ENCODE results near the gene WWC2.
"Not testable (repeated sequence)": the region's sequence is repeated elsewhere in the genome, so short reads cannot be mapped to it uniquely, and the experiment has no call there.

WWC2 gene

DNA sequence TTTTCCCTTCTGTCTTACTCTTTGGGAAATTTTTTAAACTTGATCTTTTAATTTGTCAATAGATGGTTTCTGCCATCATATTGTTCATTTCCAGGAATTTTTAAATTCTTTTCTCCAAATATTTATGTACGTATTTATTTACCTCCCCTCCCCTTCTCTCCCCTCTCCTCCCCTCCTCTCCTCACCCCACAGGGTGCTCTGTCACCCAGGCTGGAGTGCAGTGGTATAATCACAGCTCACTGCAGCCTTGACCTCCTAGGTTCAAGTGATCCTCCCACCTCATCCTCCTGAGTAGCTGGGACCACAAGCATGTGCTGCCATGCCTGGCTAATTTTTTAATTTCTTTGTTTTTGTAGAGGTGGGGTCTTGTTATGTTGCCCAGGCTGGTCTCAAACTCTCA lies 73.8 kb downstream of the WWC2 start:
- DNase-seq (ENCODE audit: low spot score), result no peak

DNA sequence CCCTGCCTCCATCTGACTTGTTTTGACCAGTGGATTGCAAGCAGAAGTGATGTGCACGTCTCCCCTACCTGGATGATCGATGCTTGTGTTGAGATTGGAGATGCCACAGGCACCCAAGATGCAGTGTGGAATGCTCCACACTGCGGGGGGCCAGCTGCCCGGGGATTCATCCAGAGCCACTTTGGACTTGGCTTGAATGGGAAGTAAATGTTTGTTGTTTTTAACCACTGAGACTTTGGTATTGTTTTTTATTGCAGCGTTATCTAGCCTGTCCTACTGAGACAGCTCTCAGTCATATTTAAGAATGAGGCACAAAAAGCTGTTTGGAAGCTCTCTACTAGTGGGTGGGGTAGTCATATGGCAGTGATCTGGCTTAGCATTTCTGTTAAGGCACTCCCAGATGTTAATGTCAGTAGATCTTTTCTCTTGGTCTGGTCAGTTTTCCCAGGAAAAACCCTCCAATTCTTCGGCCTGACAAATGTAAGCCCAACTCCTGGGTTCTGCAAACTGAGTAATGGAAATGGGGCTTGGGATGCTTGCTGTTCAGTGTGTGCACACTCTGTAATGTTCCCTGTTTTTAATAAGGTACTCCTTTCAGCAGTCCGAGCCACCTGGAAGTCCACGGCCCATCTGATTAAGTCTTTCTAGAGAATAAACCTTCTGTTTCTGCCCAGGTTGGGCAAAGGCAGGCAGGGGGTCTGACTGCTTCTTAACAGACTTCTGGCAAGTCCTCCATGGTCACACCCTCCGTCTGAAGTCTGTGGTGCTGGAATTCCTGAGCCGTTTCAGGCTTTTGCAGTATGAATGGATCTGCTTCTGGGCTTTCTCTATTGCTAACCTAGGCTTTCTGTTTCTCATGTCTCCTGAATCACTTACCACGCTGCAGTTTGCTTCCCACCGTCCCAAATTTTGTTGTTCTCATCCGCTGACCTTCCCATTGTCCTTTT lies 74.8 kb downstream of the WWC2 start:
- no peak for DNase-seq (ENCODE audit: low spot score)

DNA sequence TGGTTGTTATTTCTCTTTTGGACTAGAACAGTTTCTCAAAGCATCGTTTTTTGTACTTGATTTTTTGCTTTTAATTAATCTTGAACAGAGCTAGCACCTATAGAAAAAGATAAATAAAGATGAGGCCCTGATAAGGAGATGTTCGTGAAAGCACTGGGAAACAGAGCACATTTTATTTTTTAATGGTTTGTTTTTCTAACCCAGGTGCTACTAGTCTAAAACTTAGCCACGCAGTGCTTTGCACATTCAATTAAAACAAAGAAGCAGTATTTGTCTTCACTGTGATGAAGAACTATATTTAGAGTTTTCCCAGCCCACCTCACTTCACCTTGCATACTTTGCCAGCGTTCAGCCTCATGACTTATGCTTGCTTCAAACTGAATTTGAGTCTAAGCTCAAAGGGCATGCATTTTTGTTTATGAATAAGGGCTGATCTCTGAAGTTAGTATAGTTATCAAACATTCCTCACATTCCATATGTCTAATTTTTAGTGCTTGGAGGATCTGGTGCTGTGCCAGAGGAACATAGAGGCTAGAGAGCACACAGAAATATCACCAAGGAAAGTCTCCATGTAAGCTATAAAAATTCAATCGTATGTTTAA lies 76.7 kb downstream of the WWC2 start:
- DNase-seq (ENCODE audit: low spot score), result no peak

DNA sequence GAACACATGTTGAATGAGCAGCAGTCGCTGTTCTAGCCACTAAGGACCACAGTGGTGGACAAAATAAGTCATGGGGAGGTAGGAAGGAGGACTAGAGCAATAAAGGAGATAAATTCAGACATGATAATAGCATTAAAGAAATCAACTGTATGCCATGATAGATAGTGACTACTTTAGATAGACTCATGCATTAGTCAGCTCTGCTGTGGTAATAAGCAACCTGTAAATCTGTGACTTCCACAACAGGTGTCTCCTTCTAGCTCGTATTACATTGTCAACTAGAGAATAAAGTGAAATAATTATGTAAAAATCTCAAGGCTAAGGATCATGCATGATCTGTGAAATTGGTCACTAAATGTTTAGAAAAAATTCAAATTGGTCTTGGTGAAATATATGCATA lies 77.9 kb downstream of the WWC2 start:
- no peak for DNase-seq (ENCODE audit: low spot score)

DNA sequence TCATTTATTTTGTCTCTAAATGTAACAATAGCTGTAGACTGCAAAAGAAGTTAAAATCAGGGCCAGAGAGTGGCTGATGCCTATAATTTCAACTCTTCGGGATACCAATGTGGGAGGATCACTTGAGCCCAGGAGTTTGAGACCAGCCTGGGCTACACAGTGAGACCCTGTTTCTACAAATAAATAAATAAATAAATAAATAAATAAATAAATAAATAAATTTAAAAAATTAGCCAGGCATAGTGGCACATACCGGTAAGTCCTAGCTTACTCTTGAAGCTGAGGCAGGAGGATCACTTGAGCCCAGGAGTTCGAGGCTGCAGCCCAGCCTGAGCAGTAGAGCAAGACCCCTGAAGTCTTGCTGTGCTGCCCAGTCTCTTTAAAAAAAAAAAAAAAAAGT lies 79.1 kb downstream of the WWC2 start:
- DNase-seq (ENCODE audit: low spot score), result no peak

DNA sequence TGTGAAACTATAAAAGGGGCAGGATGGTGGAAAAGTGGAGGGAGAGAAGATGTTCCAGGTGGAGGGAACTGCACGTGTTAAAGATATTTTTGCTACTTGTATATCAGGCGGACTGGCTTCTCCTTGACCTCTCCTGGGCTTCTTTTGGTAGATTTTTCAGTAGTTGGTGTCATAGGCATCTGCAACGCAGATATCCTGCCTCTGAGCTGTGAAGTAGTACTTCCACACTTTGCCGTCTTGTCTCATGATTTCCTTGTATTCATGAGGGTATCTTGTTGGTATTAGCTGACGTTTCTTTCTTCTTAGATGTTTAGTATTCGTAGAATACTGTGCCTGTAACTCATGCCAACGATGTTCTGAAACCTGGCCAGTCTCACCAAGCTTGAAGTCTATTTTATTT lies 81.0 kb downstream of the WWC2 start:
- DNase-seq (ENCODE audit: low spot score), result no peak

DNA sequence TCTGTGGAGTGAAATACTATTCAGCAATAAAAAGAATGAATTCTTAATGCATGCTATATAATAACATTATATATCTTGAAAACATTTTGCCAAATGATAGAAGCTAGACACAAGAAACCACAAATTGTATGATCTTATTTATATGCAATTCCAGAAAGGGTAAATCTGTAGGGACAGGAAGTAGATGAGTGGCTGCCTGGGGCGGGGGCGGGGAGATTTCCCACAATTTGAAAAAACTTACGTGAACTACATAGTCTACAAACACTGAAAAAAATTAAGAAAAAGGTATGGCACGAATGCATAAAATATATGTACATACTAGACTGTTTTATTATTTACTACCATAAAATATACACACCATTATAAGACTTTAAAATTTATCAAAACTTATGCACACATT lies 81.6 kb downstream of the WWC2 start:
- DNase-seq (ENCODE audit: low spot score), result no peak

DNA sequence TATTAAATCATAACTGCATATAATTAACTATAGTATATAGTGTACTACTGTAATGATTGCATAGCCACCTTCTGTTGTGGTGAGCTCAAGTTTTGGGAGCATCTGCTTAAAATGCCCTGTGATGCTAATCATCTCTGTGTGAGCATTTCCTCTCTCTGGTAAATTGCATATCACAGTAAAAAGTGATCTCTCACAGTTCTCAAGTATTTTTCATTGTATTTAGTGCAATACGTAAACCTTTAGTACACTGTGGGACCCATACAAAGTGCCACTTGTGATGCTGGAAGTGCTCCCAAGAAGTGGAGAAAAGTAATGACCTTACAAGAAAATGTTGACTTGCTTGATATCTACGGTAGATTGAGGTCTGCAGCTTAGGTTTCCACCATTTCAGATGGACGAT lies 82.0 kb downstream of the WWC2 start:
- DNase-seq (ENCODE audit: low spot score), result no peak

DNA sequence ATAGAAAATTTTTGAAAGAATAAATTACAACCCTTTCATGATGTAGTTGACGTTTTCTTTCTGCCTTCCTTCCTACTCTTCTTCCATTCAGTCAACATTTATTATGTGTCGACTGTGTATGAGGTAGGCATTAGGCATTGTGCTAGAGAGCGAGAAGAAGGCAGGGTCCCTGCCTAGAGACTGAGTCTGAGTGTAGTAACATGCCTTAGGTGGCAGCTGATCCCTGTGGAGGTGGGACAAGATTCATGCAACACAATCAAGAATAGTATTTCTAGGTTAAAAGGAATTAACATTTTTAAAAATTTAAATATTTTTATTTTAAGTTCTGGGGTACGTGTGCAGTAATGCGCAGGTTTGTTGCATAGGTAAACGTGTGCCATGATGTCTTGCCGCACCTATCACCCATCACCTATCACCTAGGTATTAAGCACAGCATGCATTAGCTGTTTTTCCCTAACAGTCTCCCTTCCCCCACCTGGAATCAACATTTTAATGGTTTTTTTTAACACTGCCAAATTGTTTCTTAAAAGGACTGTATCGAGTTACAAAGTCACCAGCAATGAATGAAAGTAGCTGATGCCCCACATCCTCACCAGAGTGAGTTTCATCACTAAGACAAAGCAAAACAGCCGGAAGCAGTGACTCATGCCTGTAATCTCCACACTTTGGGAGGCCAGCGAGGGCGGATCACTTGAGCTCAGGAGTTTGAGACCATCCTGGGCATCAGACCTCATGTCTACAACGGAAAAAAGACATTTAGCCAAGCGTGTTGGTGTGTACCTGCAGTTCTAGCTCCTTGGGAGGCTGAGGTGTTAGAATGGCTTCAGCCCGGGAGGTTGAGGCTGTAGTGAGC lies 84.0 kb downstream of the WWC2 start:
- no peak for DNase-seq (ENCODE audit: low spot score)

DNA sequence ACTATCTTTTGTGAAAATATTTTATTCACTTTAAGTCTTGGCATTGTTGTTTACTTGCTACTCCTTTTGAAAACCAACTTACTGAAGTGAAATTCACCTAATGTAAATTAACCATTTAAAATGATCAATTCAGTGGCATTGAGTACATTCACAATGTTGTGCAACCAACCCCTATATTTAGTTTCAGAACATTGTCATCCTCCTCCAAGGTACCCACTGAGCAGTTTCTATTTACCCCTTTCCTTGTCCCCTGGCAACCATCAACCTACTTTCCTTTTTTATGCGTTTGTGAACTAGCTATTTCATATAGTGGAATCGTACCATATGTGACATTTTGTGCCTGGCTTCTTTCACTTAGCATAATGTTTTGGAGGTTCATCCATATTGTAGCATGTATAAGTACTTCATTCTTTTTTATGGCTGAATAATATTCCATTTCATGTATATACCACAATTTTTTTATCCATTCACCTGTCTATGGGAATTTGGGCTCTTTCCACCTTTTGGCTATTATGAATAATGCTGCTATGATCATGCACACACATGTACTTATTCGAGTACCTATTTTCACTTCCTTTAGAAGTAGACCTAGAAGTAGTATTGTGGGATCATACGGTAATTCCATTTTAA lies 85.0 kb downstream of the WWC2 start:
- DNase-seq (ENCODE audit: low spot score), result no peak

DNA sequence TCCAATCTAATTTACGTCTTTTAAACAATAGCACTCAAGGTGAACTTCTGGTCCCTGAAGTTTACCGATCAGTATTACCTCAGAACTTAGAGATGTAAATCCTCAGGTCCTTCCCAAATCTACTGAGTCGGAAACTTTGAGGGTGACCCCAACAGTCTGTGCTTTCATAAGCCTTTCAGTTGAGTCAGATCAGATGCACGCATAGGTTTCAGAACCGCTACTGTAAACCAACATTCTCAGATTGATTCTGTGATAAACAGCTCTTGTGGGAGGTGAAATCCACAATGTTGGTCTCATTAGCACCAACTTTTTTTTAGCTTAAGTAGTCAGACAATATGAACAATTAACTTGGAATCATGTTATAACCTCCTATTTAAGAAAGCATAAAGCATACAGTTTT lies 86.0 kb downstream of the WWC2 start:
- DNase-seq (ENCODE audit: low spot score), result no peak

DNA sequence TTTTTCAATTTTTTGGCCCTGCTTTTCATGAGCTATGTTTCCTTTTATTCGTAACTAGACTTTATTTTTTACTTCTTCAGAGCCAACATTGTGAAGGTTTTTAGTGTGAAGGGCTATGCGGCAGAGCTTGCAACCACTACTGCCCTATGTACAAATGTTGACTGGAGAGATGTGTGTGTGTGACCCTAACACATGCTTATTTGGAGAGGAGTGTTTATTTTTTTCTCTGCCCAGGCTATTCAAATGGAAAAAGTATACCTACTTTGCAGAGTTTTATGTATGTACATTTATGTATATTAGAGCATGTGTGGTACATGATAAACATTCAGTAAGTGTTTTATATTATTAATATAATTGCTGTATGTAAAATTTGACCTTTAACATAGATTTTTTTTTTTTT lies 86.5 kb downstream of the WWC2 start:
- DNase-seq (ENCODE audit: low spot score), result no peak

DNA sequence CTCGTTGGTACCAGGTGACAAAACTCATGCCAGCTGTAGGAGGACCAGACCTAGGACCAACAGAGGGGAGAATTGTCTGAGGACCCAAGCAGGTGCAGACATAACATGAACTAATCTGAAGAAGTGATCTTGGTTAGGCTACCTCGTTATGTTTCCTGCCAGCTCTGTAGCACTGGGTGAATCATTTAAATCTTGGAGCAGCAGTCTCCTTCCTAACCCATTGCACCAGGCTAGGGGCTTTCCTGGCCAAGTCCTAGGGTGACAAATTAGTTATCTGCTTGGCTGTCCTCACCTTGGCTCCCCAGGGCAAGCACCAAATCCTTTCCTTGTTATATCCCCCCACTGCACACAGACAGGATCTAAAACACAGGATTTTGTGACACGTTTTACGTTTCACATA lies 87.8 kb downstream of the WWC2 start:
- no peak for DNase-seq (ENCODE audit: low spot score)

DNA sequence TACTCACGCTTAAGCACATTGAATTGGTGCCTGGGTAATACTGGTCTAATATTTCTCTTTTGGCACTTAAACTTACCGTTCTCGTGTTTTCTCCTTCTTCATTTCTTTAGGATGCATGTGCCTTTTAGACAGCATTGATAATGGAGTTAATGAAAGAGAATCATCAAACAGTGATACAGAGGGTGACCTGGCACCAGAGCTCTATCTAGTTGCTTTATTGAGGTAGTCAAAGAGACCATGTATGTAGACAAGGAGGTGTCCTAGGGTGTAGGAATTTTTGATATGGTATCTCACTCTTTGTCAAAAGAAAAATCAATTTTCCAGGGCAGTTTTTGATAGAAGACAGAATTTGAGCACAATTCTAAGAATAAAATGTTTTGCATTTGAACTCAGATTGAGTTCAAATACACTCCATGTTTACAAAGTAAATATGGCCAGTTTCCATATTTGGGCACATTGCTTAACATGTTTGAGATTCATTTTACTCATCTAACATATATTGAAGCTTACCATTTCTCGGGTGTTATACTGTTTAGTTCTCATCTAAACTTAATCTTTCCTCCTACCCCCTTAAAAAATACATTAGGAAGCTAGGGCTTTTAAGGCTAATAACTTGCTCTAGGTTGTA lies 92.0 kb downstream of the WWC2 start:
- no peak for DNase-seq (ENCODE audit: low spot score)

DNA sequence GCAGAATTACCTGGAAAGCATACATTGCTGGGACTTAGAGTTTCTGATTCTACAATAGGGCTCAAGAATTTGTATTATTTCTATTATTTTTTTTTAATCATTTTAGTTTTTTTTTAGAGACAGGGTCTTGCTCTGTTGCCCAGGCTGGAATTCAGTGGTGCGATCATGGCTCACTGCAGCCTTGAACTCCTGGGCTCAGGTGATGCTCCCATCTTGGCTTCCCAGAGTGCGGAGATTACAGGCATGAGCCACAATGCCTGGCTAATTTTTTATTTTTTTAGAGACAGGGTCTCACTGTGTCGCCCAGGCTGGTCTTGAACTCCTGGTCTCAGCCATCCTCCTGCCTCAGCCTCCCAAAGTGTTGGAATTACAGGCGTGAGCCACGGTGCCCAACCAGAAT lies 92.6 kb downstream of the WWC2 start:
- no peak for DNase-seq (ENCODE audit: low spot score)

DNA sequence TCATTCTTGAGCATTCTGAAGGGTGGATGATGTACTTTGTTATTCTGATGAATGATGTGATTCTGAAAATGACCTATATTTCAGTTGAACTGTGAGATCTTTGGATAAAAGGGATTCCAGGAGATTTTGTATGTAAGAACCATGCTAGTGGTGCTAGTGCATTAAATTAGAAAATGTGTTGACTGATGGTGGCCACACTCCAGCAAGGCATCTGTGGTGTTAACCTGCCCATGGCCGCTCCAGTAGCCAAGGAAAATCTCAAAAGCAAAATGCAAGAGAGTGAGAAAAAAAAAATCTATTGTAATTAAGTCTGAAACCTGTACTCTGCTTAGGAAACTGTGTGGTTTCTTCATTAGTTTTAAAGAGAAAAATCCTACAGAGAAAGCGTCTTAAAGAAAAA lies 93.5 kb downstream of the WWC2 start:
- no peak for DNase-seq (ENCODE audit: low spot score)

DNA sequence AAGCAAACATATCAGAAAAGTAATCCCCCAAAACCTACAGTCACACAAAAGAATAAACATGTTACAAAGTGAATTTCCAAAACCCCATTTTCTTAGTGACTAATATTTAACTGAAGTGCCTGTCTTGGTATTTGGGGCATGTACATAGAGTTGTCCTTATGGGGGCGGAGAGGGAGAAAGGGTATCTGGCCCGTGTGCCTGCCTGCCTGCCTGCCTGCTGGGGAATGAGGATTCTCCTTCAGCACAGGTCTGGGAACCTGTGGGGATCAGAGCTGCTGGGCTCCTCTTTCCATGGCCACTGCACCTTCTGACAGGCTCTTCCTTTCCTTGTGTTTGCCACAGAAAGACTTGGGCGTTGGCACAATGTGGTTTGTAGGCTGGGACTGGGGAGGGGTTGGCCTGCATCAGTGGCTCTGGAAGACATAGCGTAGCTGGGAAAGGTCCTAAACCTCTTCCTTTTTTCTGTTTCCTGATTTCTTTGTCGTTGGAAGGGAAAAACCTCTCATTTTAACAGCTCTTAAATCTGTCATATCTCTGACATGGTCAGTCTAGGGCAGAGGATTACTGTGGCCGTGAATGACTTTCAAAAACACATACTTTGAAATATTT lies 94.8 kb downstream of the WWC2 start:
- DNase-seq (ENCODE audit: low spot score), result not testable (repeated sequence)

DNA sequence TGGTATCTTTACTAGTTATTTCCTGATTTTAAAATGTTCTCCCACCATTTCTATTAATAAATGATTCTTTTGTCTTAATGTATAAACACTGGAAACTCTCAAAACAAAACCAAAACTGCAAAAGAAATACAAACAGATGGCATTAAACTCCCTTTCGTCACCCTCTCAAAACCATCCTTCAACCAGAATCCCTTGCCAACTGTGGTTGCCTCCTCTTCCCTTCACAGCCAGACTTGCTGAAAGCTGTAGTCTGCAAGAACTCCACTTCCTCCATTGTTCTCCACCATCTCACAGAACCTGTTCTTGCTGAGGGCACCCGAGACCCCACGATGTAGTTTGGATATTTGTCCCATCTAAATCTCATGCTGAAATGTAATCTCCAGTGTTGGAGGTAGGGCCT lies 96.5 kb downstream of the WWC2 start:
- DNase-seq (ENCODE audit: low spot score), result no peak

DNA sequence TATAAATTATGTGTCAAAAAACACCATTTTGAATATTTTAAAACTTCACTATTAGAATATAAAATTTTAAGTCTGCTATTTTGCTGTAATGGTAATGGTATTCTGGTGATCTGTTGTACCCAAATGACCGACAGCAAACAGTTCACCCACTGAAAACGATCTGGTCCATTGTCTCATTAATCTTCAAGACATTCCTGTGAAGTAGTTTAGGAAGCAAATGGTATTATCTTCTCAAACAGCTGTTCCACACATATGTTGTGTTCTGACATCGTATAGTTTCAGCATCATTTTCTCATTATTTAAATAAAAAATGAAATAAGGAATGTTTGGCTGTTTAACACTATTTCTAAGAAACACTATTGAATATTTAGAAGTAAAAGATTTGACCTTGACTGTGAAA lies 98.1 kb downstream of the WWC2 start:
- no peak for DNase-seq (ENCODE audit: low spot score)

DNA sequence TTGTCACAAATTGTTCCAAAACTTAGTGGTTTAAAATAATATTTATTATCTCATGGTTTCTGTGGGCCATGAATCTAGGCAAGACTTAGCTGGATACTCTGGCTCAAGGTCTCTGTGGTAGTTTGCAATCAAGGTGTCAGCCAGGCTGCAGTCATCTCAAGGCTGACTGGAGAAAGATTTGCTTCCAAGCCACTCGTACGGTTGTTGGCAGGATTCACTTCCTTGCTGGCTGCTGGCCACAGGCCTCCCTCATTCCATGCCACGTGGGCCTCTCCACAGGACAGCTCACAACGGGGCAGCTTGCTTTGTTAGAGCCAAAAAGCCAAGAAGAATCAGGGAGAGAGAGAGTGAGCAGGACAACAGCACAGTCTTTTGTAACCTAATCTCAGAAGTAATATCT lies 101.4 kb downstream of the WWC2 start:
- DNase-seq (ENCODE audit: low spot score), result no peak

DNA sequence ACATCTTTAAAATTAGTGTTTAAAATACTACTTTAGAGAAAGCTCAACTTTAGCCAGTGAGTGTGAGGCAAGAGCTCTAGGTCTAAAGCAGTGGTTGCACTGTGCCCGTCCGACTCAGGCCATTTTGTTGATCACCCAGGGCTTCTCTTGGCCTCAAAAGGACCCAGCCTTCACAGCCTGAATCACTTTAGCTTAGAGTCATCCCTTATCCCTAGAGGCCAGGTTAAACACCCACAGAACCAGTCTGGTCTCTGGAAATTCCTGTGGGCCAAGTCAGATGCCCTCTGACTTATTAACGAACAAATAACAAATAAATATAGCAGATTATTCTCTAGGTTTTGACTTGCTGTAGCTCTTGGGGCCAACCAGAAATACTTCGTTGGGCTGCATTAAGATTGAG lies 102.3 kb downstream of the WWC2 start:
- DNase-seq (ENCODE audit: low spot score), result no peak
